UCSD-AML1 (cell line): Measurements from ENCODE around the gene OR1J1.
A peak's percentile ranks its signal among the peaks of the same experiment; 100 is the strongest.

Experiments
- DNase-seq: peaks from one replicate; lab custom pipeline; 2025; ENCODE audit not compliant: unreplicated experiment; lab: John Stamatoyannopoulos, UW

The OR1J1 gene

DNA sequence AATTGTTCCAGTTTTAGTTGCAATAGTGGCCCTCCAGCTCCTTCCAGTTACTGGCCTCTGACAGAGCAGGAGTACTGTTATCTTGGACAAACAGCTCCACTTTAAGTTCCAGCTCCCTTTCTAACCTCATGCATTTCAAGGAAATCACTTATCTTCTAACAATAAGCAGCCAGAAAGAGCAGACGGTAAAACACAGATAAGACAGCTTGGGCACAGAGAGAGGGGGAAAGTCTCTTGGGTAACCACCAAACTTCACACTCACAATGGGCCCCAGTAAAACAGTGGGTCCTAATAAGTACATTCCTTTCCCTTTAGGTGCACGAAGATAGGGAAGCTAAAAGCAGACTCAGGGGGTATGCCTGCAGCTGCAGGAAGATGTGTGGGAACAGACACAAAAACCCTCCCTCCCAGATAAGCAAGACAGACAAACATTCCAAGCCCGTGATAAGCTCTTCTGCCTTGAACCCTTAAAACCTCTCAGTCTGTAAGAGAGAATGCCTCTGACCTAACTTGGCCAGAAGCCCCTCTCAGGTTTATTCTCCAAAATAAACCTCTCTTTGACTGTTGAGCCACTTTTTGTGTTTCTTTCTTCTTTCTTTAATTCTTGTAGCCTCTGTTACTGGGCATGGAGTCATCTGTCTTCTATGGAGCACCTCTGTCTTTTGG, 30.8 kb downstream of the OR1J1 start:
- peak; percentile 37 for DNase-seq

DNA sequence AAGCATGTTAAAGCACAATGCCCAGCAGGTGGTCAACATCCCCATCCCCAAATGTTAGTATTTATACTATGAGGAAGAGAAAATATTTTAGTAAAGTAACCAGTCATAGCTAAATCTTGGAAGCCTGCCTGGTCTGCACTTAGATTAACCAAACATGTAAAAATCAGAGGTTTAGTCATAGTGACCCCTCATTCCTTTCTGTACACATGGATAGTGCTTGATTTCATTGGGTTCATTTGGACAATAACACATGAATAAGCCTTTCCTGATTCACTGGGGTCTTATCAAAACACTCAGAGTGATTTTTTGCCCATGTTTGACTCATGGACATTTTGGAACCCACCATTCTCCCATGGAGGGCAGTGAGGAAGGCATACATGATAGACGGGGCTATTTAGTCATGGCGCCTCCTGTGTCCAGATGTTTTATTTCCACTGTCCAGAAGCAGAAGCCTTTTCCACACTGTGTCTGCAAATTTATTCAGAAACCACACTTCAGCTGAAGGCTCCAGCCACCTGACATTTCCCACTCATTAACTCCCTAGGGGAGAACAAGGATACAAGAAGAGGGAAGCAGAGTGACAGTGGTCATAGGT, 32.5 kb downstream of the OR1J1 start:
- no peak for DNase-seq

DNA sequence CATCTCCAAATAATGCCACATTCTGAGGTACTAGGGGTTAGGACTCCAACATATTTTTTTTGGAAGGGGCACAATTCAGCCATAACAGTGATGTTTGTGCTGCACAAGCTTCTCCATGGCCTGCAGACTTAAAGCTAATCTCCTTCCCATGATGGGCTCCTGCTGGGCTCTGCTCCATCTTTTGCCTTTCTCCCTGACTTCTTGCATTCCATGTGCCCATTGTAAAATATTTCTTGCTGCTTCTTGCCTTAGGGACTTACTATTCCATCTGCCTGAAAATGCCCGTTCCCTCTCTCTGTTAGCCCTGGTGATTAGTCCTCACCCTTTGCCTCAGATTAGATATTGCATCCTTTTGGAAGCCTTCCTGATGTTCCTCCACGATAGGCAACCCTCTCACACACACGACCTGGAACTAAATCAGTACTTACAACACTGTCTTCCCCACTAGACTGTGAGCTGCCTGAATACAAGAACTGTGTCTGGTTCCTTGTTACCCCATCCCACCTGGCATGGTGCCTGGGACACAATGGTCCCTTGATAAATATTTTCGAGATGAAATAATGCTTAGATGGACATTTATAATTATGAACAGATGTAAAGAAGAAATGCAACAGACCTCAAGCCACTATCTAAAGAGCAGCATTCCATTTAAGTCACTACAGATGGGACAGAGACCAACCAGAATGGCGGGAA, 33.5 kb downstream of the OR1J1 start:
- no peak for DNase-seq

DNA sequence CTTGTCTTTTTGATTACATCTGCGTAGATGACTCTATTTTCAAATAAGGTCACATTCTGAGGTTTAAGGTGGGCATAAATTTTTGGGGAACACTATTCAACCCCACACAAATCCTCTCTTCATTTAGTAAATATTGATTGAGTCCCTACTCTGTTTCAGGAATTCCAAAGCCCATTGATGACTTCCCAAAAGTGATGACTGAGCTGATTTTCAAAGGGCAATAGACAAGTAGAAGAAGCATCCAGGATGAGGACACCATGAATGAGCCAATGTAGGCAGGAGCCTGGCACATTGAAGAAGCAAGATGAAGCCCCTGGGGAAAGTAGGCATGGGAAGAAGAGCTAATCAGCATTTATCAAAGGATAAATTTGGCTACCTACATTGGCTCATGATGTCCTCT, 35.2 kb downstream of the OR1J1 start:
- DNase-seq, result no peak
